Measurements from ENCODE around the gene SBK3. TPM values are rescaled to one million over a fixed set of nuclear protein-coding genes. Genes with fewer than 3 reads are reported as not detected.

SBK3 gene
- total and polyA plus RNA-seq, 2 of the 8 experiments (the other 6 are each of a cell fraction or from before 2014, with no cell fraction given) = 0.76 to 1.5 TPM

DNA sequence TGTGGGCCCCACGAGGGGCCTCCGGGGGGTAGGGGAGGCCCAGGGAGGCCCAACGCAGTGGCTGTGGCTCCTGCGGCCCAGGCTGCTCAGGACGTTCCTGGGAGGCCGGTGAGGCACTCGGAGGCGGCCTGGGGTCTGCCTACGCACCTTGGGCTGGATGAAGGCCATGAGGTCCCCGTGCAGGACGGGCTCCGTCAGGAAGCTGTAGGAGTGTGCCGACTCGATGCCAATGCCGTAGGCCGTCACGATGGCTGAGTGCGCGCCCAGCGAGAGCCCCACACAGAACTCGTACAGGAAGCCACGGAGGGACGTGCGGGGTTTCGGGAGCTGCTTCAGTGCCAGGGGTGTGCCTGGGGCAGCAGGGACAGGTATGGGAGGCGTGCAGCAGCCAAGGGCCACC is 14.3 kb downstream of the SBK3 start:
- peaks cover 0 to 9% of the 10 kb centered on the region in 2 experiments for H4K20me1 ChIP-seq (replicated peaks in 1 of 2; ENCODE audit: control insufficient read depth in 1 of 2, insufficient read depth in 2 of 2, low read length in 2 of 2)
- H2BK5ac ChIP-seq (ENCODE audit: low read depth, low read length) = no peak overlapping the region
- H3K9ac ChIP-seq (replicated peaks in 1 of 4; ENCODE audit: extremely low read depth in 1 of 4, low read depth in 3 of 4, low read length in 3 of 4) = no peak overlapping the region
- 93% methylated on average over 20 of the region's 26 CpGs; no CpG with 5 or more reads in 1 of the 2 experiments for WGBS, 2 experiments (ENCODE audit: extremely low coverage in 1 of 2, insufficient coverage in 1 of 2, insufficient read length in 1 of 2, insufficient replicate concordance in 2 of 2, low coverage in 1 of 2, low lambda C conversion rate in 2 of 2, missing lambda C conversion rate in 1 of 2)
- no peak overlapping the region for H3K23ac ChIP-seq (ENCODE audit: insufficient read length)
- FAIRE-seq (no peak), DNase-seq (ENCODE audit: low read depth in 1 of 2, low spot score in 2 of 2) (no peak)
- H3K9me3 ChIP-seq (ENCODE audit: insufficient read depth in 2 of 2, low read depth in 1 of 2, low read length in 1 of 2) = peaks cover 0 to 7% of the 10 kb centered on the region in 2 experiments; a peak in 2 of 4 replicates
- no peak overlapping the region for H2AFZ ChIP-seq (ENCODE audit: low read length)
- H4K91ac ChIP-seq (replicated peaks; ENCODE audit: insufficient read length, low read length) = no peak overlapping the region
- ChIA-PET POLR2A (ENCODE audit: partially characterized antibody) (interaction anchor here (0.9 to 1.1 kb wide), 2 partner anchors 19 to 37 kb away, joined by 3 read pairs; no protein-coding TSS in a partner anchor), CTCF (ENCODE audit: partially characterized antibody) (interaction anchor here (0.6 to 1.5 kb wide), 2 partner anchors 14 to 73 kb away, joined by 3 read pairs; no protein-coding TSS in a partner anchor)
- no peaks in the 10 kb centered on the region for H3K79me1 ChIP-seq (ENCODE audit: low read depth, low read length)
- H2BK20ac ChIP-seq (ENCODE audit: low read length) = no peak overlapping the region
- no peak overlapping the region for H3K18ac ChIP-seq (ENCODE audit: extremely low read depth, low read length)
- H3K4me3 ChIP-seq (ENCODE audit: extremely low read depth in 1 of 4, insufficient read depth in 2 of 4, low read depth in 3 of 4, low read length in 4 of 4) = no peak overlapping the region
- H3K79me2 ChIP-seq (ENCODE audit: control insufficient read depth in 1 of 2, insufficient read depth in 2 of 2, low read length in 2 of 2) = no peaks in the 10 kb centered on the region
- H3K4me1 ChIP-seq (replicated peaks in 1 of 4; ENCODE audit: control insufficient read depth in 3 of 4, insufficient read depth in 4 of 4, low read length in 3 of 4) = peaks cover 0 to 9% (median 2%) of the 10 kb centered on the region in 4 experiments; a peak in 3 of 7 replicates
- H3K56ac ChIP-seq (replicated peaks; ENCODE audit: insufficient read length, low read depth, low read length) = no peak overlapping the region
- no peak overlapping the region for H3K14ac ChIP-seq (ENCODE audit: insufficient read length)
- H3K27ac ChIP-seq (ENCODE audit: low read depth, low read length) = no peak overlapping the region
- H2AK5ac ChIP-seq (ENCODE audit: low read depth, low read length) = no peak overlapping the region
- H3K4ac ChIP-seq (replicated peaks; ENCODE audit: insufficient read length, low read depth, low read length) = no peak overlapping the region
- H4K8ac ChIP-seq (ENCODE audit: extremely low read depth, insufficient read depth, low read length) = no peak overlapping the region
- no peak for TF ChIP-seq SP4 (IDR thresholded peaks at IDR 0.05; ENCODE audit: low read length)
- no peak for TF ChIP-seq EGR1 (IDR thresholded peaks at IDR 0.05; ENCODE audit: borderline replicate concordance, low read depth, low read length)
- TF ChIP-seq TAF1 (IDR thresholded peaks at IDR 0.05; ENCODE audit: low read depth, low read length) = no peak
- H2BK120ac ChIP-seq (replicated peaks; ENCODE audit: low read depth, low read length) = no peak overlapping the region
- H2BK12ac ChIP-seq (ENCODE audit: low read depth, low read length) = no peak overlapping the region
- H3K4me2 ChIP-seq (ENCODE audit: insufficient read depth in 1 of 2, low read depth in 2 of 2, low read length in 2 of 2) = no peak overlapping the region
- no peak overlapping the region for H4K5ac ChIP-seq (ENCODE audit: insufficient read length, low read depth, low read length)
- H3K36me3 ChIP-seq (ENCODE audit: control insufficient read depth in 2 of 4, insufficient read depth in 4 of 4, low read length in 3 of 4) = no peaks in the 10 kb centered on the region; a peak in 1 of 8 replicates
- no peaks in the 10 kb centered on the region for H3K23me2 ChIP-seq (ENCODE audit: low read depth, low read length)
- H3K27me3 ChIP-seq (replicated peaks in 1 of 4; ENCODE audit: control insufficient read depth in 3 of 4, extremely low read depth in 1 of 4, insufficient read depth in 3 of 4, low read length in 3 of 4) = no peaks in the 10 kb centered on the region
- H2BK15ac ChIP-seq (ENCODE audit: low read length) = no peak overlapping the region
